ENCODE measurements around the gene ZNF644. TPM values are rescaled to one million over a fixed set of nuclear protein-coding genes. Genes with fewer than 3 reads are reported as not detected.
"Not testable (repeated sequence)": the region's sequence is repeated elsewhere in the genome, so short reads cannot be mapped to it uniquely, and the experiment has no call there.

Gene ZNF644
- total RNA-seq, 3 donors from 2014 or later = 58.7 to 161 (median 104) TPM

- H3K9me3 ChIP-seq = no peaks in the 10 kb centered on the region
- no peak for TF ChIP-seq POLR2AphosphoS5 (IDR thresholded peaks at IDR 0.05)
- TF ChIP-seq POLR2A (IDR thresholded peaks at IDR 0.05) = no peak
- TF ChIP-seq, protein P1, sequence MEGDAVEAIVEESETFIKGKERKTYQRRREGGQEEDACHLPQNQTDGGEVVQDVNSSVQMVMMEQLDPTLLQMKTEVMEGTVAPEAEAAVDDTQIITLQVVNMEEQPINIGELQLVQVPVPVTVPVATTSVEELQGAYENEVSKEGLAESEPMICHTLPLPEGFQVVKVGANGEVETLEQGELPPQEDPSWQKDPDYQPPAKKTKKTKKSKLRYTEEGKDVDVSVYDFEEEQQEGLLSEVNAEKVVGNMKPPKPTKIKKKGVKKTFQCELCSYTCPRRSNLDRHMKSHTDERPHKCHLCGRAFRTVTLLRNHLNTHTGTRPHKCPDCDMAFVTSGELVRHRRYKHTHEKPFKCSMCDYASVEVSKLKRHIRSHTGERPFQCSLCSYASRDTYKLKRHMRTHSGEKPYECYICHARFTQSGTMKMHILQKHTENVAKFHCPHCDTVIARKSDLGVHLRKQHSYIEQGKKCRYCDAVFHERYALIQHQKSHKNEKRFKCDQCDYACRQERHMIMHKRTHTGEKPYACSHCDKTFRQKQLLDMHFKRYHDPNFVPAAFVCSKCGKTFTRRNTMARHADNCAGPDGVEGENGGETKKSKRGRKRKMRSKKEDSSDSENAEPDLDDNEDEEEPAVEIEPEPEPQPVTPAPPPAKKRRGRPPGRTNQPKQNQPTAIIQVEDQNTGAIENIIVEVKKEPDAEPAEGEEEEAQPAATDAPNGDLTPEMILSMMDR (IDR thresholded peaks at IDR 0.05) = no peak
- intact Hi-C loops (cut with DNase I; ENCODE audit: low total_unique reads) = no loop called here
- no peaks in the 10 kb centered on the region for H3K27me3 ChIP-seq
- no peak for DNase-seq (ENCODE audit: low spot score in 2 of 2)
- H3K27ac ChIP-seq = no peak overlapping the region
- no peaks in the 10 kb centered on the region for H3K36me3 ChIP-seq
- no peaks in the 10 kb centered on the region for H3K4me1 ChIP-seq
- no peak overlapping the region for H3K4me3 ChIP-seq
Measured at GRCh38 chr1:91059157-91059556, 37.3 kb upstream of the ZNF644 start.

DNA sequence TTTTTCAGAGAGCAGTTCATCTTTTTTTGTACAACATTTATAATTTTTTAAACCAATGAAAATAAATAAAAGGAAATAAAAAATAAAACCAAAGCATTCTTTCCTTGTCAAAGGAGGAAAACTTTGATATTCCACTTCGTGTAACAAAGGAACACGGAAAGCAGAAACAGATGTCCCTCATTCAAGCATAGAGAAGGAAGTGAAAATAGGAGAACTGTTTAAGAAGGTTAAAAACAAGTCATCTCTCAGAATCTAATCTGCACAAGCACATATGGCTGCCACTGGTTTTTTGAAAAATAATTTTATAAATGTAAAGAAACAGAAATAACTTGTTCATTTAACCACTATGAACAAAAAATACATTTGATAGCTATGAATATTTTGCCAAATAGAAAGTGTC is 35.9 kb upstream of the ZNF644 start:
- no peak for DNase-seq (ENCODE audit: low spot score in 2 of 2)
- Histone ChIP-seq H3K27me3 (no peaks in the 10 kb centered on the region), H3K27ac (no peak overlapping the region), H3K9me3 (no peaks in the 10 kb centered on the region), H3K36me3 (no peaks in the 10 kb centered on the region), H3K4me1 (no peaks in the 10 kb centered on the region), H3K4me3 (no peak overlapping the region)
- TF ChIP-seq POLR2AphosphoS5 (IDR thresholded peaks at IDR 0.05) (no peak), POLR2A (IDR thresholded peaks at IDR 0.05) (no peak)
- TF ChIP-seq, protein P1 (IDR thresholded peaks at IDR 0.05) = no peak
- intact Hi-C loops (cut with DNase I; ENCODE audit: low total_unique reads) = no loop called here

DNA sequence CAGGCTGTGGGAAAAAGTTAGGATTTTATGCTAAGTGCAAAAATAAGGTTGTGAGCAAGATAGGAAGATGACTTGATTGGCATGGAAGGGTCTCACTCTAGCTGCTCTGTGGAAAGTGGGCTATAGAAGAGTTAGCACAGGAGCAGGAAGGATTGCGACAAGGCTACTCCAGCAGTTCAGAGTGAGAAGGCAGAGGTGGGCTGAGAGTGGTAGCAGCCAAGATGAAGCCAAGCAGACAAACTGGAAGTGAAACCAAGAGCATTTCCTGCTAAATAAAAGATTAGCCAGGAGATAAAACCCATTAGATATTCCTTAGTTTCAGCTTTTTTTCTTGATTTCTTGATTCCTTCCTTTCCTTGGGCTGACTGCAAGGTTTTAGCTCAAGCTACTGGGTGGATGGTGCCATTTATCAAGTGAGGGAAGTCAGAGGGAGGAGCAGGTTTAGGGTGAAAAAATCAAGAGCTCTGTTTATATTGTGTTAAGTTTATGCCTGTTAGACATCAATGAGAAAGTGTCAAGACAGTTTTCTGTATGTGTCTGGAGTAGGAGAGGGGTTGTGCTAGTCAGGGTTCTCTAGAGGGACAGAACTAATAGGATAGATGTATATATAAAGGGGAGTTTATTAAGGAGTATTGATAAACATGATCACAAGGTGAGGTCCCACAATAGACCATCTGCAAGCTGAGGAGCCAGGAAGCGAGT is 33.1 kb upstream of the ZNF644 start:
- intact Hi-C loops (cut with DNase I; ENCODE audit: low total_unique reads) = no loop called here
- Histone ChIP-seq H3K27ac (no peak overlapping the region), H3K4me3 (no peak overlapping the region), H3K9me3 (no peaks in the 10 kb centered on the region), H3K27me3 (no peaks in the 10 kb centered on the region), H3K36me3 (no peaks in the 10 kb centered on the region), H3K4me1 (no peaks in the 10 kb centered on the region)
- no peak for TF ChIP-seq POLR2AphosphoS5 (IDR thresholded peaks at IDR 0.05)
- TF ChIP-seq, protein P1 (IDR thresholded peaks at IDR 0.05) = no peak
- no peak for DNase-seq (ENCODE audit: low spot score in 2 of 2)

DNA sequence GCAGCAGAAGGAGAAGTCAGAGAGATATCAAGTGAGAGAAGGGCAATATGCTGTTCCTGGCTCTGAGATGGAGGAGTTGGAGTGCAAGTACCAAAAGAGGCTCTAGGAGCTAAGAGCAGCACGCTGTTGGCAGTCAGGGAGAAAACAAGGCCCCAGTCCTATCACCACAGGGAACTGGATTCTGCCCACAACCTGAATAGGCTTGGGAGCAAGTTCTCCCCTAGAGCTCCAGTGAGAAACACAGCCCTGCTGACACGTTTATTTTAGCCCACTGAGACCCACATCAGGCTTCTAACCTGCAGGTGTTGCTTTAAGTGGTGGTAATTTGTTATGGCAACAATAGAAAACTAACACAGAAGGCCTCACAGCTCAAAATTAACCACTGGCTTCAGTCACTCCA is 31.8 kb upstream of the ZNF644 start:
- H3K9me3 ChIP-seq = no peaks in the 10 kb centered on the region
- TF ChIP-seq, protein P1 (IDR thresholded peaks at IDR 0.05) = no peak
- TF ChIP-seq POLR2AphosphoS5 (IDR thresholded peaks at IDR 0.05) = no peak
- no peak for TF ChIP-seq POLR2A (IDR thresholded peaks at IDR 0.05)
- H3K27ac ChIP-seq = no peak overlapping the region
- no peak for DNase-seq (ENCODE audit: low spot score in 2 of 2)
- intact Hi-C loops (cut with DNase I; ENCODE audit: low total_unique reads) = no loop called here
- no peaks in the 10 kb centered on the region for H3K27me3 ChIP-seq
- no peak overlapping the region for H3K4me3 ChIP-seq
- no peaks in the 10 kb centered on the region for H3K36me3 ChIP-seq
- no peaks in the 10 kb centered on the region for H3K4me1 ChIP-seq

- H3K36me3 ChIP-seq; intact Hi-C loops (cut with DNase I; ENCODE audit: low total_unique reads); H3K27ac ChIP-seq; DNase-seq (ENCODE audit: low spot score in 2 of 2); H3K4me3 ChIP-seq; H3K4me1 ChIP-seq; H3K27me3 ChIP-seq; H3K9me3 ChIP-seq: not testable (repeated sequence)
Measured at GRCh38 chr1:91049551-91049950, 27.7 kb upstream of the ZNF644 start.

DNA sequence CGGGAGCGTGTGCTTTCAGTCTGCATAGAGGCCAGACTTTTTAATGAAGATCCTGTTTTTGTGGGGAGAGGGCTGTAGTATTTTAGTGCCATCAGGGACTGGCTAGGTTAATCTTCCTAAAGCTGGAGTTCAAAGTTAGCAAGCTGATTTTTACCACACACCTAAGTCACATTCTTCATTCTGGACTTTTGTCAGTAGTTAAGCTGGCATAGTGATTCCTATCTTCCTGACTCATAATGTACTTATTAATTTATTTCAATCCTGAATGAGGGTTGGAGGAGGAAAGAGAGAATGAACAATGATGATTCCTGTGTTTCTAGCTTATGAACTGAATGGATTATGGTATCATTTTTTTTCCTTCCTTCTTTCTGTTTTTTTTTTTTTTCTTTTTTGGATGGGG is 24.9 kb upstream of the ZNF644 start:
- TF ChIP-seq POLR2AphosphoS5 (IDR thresholded peaks at IDR 0.05) (no peak), POLR2A (IDR thresholded peaks at IDR 0.05) (no peak)
- TF ChIP-seq, protein P1 (IDR thresholded peaks at IDR 0.05) = no peak
- H3K27me3 ChIP-seq = no peaks in the 10 kb centered on the region
- H3K9me3 ChIP-seq = peaks cover 0 to 12% of the 10 kb centered on the region in 2 donors
- H3K4me1 ChIP-seq = no peaks in the 10 kb centered on the region
- H3K4me3 ChIP-seq = no peak overlapping the region
- no peaks in the 10 kb centered on the region for H3K36me3 ChIP-seq
- DNase-seq (ENCODE audit: low spot score in 2 of 2) = no peak
- no peak overlapping the region for H3K27ac ChIP-seq
- intact Hi-C loops (cut with DNase I; ENCODE audit: low total_unique reads) = no loop called here

Data from breast epithelium (tissue), 4 donors.